Fibroblast of skin of scalp (primary cell): ENCODE results near the gene NRP2.

Experiments
- DNase-seq: peaks from one replicate; pipeline ENCODE4 v3.0.0-alpha.2; 2013

The NRP2 gene

DNA sequence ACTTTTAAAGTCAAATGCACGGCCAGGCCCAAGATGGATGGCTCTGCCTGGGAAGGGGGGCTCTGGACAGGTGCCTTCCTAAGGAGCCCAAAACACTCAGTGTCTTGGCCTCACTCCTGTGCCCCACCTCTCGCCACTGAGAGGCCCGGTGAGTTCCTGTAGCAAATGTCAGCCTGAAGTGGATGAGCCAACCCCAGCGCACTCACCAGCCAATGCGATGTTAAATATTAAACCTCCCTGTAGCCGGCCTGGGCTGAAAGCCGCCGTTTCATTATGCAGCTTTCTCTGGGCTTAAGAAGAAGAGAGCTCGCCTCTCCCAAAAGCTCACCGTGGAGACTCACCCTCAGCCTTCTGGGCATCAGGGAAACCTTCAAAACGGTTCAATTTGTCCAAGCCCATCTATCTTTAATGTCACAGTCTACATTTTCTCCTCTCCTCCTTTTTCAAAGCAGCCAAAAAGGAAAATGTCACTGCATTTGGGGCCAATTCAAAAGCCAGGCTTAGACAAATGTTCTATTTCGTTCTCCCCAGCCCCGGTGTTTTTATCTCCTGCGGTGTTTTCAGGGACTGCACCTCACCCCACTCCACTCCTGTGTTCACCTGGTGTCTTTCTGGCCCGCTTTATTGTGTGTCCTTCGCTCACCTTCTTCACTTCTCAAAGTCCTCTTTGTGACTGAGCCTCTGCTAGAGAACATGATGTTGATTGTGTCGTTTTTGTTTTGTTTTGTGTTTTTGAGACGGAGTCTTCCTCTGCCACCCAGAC is 124.0 kb downstream of the NRP2 start:
- DNase-seq = no peak

DNA sequence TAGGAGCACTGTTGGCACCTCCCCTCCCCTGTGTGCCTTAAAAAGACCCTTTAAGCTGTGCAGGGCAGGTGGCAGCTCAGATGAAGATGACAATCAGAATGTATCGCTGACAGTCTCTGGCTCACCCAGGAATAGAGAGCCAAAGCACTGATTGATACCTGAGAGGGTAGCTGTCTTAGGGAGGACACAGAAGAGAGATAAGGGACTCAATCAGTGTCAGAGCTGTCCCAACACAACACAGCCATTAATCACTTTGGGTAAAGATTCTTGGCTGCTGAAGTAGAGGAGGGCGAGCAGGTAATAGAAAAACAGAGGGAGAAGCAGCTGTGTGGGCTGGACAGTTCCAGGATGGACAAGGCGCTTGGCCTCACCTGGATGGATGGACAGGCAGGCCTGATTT is 124.9 kb downstream of the NRP2 start:
- no peak for DNase-seq

- DNase-seq = no peak
Measured at GRCh38 chr2:205807758-205808157, 125.5 kb downstream of the NRP2 start.

DNA sequence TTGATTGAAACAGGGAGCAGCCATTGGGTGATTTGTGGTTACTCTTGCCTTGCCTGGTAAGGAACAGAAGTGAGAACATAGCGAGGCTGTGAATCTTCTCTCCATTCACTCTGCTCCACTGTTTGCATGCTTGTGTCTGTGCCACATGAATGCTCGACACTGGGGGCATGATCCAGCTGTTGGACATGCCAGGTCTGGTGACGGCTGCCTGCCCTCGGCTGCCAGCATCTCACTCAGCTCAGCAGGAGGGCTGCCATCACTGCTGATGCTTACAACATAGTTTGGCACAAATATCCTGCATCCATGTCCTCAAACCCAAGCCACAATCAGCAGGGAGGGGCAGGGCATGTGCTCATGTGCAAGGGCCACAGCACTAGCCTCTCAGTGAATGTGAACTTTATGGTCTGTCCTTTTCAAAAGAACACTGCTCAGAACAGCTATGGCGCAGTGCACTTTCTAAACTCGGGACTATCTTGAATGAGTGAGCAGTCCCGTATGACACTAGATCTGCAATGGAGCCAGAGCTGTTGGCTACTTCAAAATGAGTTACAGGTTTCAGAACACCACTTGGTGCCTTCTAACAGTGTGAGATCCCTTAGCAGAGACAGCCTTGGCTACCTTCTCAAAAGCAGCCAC is 126.3 kb downstream of the NRP2 start:
- peak; percentile 14 for DNase-seq

DNA sequence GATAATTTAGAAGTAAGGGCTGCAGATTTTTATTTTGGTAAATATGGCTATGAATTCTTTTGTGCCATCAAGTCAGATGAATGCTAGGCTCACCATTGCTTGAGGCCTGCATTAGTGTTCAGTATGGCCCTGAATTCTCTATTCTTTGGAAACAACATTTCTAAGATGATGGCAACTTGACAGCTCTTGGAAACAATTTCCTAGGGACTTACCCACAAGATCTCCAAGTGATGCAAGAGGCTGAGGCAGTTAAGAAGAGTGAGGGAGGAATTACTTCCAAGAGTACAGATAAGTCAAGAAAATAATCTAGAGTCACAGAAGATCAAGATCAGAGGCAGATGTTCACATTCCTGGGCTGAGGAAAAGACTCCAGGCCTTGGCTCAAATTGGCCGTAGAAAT is 129.1 kb downstream of the NRP2 start:
- DNase-seq = no peak

DNA sequence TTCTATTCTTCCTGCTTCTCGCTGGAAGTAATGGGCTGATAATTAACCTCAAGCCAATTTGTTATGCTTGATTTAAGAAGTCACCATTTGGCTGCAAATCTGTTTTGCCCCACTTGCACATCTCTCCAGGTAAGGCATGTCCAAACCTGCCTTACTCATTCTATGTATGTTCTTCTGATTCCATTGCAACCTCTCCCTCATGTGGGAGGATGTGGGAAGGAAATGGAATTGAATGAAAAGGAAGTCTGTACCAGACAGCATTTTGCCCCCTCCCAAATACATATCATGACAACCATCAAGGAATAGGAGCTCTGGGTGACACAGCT is 131.7 kb downstream of the NRP2 start:
- no peak for DNase-seq

DNA sequence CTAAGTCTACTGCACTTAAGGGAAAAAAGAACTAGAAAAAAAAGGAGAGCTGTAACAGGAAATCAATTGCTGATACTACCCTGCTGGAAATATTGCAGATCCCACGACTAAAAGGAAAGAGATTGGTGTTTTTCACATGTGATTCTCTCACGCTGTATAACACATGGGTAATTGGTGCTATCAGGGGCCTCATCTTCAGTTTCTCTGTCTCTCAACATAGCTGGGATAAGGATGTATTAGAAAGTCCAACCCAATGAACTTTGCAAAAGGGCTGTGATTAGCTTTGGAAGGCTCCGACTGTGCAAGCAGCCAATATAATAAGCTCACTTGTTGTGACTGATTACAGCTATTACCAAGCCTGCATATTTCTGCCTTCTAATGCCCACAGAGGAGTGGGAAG is 133.4 kb downstream of the NRP2 start:
- no peak for DNase-seq

DNA sequence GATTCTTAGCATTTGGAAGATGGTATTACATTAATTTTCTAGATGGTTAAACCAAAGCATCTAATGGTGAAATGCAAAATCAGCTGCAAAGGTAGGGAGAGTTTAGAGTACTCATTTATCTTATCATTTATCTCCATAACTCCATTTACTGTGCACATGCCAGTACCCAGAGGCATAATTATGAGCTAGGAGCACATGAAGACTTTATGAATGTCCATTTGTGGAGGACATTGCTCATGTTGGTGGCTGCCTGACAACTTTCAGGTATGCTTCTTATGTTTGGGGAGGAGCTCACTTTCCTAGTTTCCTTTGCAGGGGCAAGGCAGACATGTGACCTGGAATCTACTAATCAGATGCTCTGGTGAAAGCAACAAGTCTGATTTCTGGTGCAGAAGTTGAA is 134.0 kb downstream of the NRP2 start:
- no peak for DNase-seq

GRCh38 chr2:205822579-205822978 is 140.3 kb downstream of the NRP2 start:
- peak; percentile 78 for DNase-seq

- no peak for DNase-seq
Measured at GRCh38 chr2:205827809-205828365, 145.6 kb downstream of the NRP2 start.

GRCh38 chr2:205833864-205834263 is 151.6 kb downstream of the NRP2 start:
- DNase-seq = no peak

DNA sequence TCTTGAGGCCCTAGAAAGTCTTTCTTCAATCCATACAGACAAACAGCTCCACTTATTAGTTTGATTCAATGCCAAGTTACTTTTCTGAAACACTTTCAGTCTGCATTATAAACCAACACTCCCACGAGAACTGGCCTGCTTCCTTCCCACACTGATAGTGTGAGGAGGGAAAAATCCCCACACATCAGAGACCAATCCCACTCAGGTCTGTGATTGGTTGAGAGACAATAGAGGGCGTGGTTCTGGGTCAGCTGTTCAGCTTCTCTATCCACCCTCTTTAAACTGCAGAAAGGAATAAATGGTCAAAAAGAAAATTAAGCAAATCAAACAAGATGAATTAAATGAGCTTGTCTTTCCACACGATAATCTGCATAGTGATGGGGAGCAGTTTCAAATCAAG is 152.5 kb downstream of the NRP2 start:
- no peak for DNase-seq

- DNase-seq = no peak
Measured at GRCh38 chr2:205835251-205835791, 153.0 kb downstream of the NRP2 start.

DNA sequence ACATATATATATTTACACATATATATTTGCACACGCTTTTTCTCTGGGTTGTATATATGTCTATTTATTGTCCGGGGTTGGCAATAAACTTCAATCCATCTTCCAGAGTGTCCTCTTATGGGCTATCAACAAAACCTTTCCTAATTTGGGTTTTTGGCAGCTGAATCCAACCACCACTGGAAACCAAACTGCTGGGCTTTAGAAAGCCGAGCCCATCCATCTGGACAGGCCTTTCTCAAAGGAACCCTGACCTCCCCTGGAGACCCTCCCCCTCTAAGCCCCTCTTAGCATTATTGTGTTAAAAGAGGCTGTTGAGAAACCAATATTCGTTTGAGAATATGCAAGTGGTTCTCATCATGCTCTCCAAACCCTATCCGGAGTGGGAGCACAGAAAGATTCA is 153.6 kb downstream of the NRP2 start:
- DNase-seq = no peak

DNA sequence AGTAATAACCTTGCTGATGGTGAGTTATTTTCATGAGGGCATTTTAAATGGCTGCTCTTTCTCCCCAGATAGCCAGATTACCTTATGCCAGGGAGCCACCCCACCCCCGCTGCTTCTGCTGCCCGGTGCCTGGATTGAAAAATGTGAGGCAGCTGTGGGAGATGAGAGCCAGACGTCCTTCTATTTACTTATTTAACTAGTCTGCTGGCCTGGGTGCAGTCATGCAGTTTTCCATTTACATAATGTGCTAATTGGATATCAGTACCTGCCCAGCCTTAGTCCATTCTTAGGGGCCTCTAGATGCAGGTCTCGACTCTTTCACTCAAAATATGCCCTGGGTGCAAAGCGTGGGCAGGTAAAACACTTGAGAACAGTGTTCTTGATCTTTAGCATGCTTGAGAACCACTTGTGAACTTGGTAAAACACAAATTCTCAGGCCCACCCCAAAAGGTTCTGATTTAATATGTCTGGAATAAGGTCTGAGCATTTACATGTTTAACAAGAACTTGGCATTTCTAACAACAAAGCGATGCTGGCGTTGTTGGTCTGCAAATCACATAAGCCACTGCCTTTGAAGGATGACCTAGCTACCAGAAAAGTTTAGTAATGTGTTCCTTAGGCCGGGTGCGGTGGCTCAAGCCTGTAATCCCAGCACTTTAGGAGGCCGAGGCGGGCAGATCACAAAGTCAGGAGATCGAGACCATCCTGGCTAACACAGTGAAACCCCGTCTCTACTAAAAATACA is 154.3 kb downstream of the NRP2 start:
- no peak for DNase-seq

GRCh38 chr2:205837663-205838062 is 155.4 kb downstream of the NRP2 start:
- no peak for DNase-seq

- DNase-seq = peak; percentile 37
Measured at GRCh38 chr2:205845446-205845845, 163.1 kb downstream of the NRP2 start.
